Middle frontal gyrus (tissue), 1 donor: Measurements from ENCODE around the gene CFAP73.
"Not testable (repeated sequence)": the region's sequence is repeated elsewhere in the genome, so short reads cannot be mapped to it uniquely, and the experiment has no call there.

Experiments used
- DNase-seq: peaks from one replicate; pipeline ENCODE4 v3.0.0-alpha.2; 2015; ENCODE audit warnings: low spot score; ENCODE audit errors: extremely low spot score

Gene CFAP73

GRCh38 chr12:113186666-113187325 lies 37.3 kb downstream of the CFAP73 start:
- no peak for DNase-seq

- no peak for DNase-seq
These were observed 39.8 kb downstream of the CFAP73 start for GRCh38 chr12:113189361-113189760.

GRCh38 chr12:113190761-113191160 lies 41.2 kb downstream of the CFAP73 start:
- DNase-seq, result no peak

- DNase-seq, result no peak
These were observed 41.7 kb downstream of the CFAP73 start for GRCh38 chr12:113191227-113191626.

- DNase-seq, result no peak
These were observed 45.5 kb downstream of the CFAP73 start for GRCh38 chr12:113194971-113195391.

- no peak for DNase-seq
These were observed 46.1 kb downstream of the CFAP73 start for GRCh38 chr12:113195598-113195997.

GRCh38 chr12:113196582-113196981 lies 47.1 kb downstream of the CFAP73 start:
- no peak for DNase-seq

GRCh38 chr12:113196990-113197389 lies 47.5 kb downstream of the CFAP73 start:
- DNase-seq, result no peak

- DNase-seq, result no peak
These were observed 48.1 kb downstream of the CFAP73 start for GRCh38 chr12:113197518-113198077.

- DNase-seq, result no peak
These were observed 48.8 kb downstream of the CFAP73 start for GRCh38 chr12:113198296-113198695.

- DNase-seq, result no peak
These were observed 50.7 kb downstream of the CFAP73 start for GRCh38 chr12:113200021-113200797.

GRCh38 chr12:113201187-113202177 lies 52.0 kb downstream of the CFAP73 start:
- no peak for DNase-seq

GRCh38 chr12:113202300-113203075 lies 53.0 kb downstream of the CFAP73 start:
- no peak for DNase-seq

GRCh38 chr12:113203852-113204760 lies 54.6 kb downstream of the CFAP73 start:
- DNase-seq, result no peak

GRCh38 chr12:113204804-113205203 lies 55.3 kb downstream of the CFAP73 start:
- no peak for DNase-seq

- DNase-seq, result not testable (repeated sequence)
These were observed 57.3 kb downstream of the CFAP73 start for GRCh38 chr12:113206802-113207201.

- no peak for DNase-seq
These were observed 58.1 kb downstream of the CFAP73 start for GRCh38 chr12:113207613-113208040.

- no peak for DNase-seq
These were observed 58.8 kb downstream of the CFAP73 start for GRCh38 chr12:113208041-113208934.
